HEK293 (cell line): Measurements from ENCODE around the gene NOVA2.

ENCODE experiments used
- CTCF ChIP-seq: fragments of 450-650 bp; formaldehyde crosslinking; IDR thresholded peaks from 2 replicates; pipeline ENCODE4 v1.5.1; 2016; ENCODE audit warnings: missing biosample characterization, missing genetic modification characterization
- PRDM6 ChIP-seq: fragments of 450-650 bp; formaldehyde crosslinking; IDR thresholded peaks from 2 replicates; pipeline ENCODE4 v1.5.1; 2017; ENCODE audit warnings: missing biosample characterization, missing genetic modification characterization
- SP2 ChIP-seq: fragments of 450-650 bp; formaldehyde crosslinking; IDR thresholded peaks from 2 replicates; pipeline ENCODE4 v1.5.1; 2016; ENCODE audit warnings: missing biosample characterization, missing genetic modification characterization
- ZNF155 ChIP-seq: fragments of 450-650 bp; formaldehyde crosslinking; IDR thresholded peaks from 2 replicates; pipeline ENCODE4 v1.5.1; 2016; ENCODE audit warnings: missing biosample characterization, missing genetic modification characterization
- ZNF184 ChIP-seq: fragments of 450-650 bp; IDR thresholded peaks from 2 replicates; pipeline ENCODE4 v1.5.1; 2018; ENCODE audit warnings: missing biosample characterization, mild to moderate bottlenecking, missing genetic modification characterization
- ZNF223 ChIP-seq: fragments of 450-650 bp; formaldehyde crosslinking; IDR thresholded peaks from 2 replicates; pipeline ENCODE4 v1.5.1; 2016; ENCODE audit warnings: missing biosample characterization, missing genetic modification characterization
- ZNF530 ChIP-seq: fragments of 450-650 bp; formaldehyde crosslinking; IDR thresholded peaks from 2 replicates; pipeline ENCODE4 v1.5.1; 2016; ENCODE audit warnings: low read depth, missing biosample characterization, missing genetic modification characterization
- ZNF791 ChIP-seq: fragments of 450-650 bp; formaldehyde crosslinking; IDR thresholded peaks from 2 replicates; pipeline ENCODE4 v1.5.1; 2016; ENCODE audit warnings: missing biosample characterization, missing genetic modification characterization

- TF ChIP-seq CTCF (tag by site-specific recombination), result no peak
- no peak for TF ChIP-seq ZNF791
- no peak for TF ChIP-seq ZNF223 (tag by site-specific recombination)
- no peak for TF ChIP-seq SP2 (tag by site-specific recombination)
- no peak for TF ChIP-seq PRDM6
- no peak for TF ChIP-seq ZNF155 (tag by site-specific recombination)
- TF ChIP-seq ZNF530 (tag by site-specific recombination), result no peak
- no peak for TF ChIP-seq ZNF184 (tag by site-specific recombination)
Observed at GRCh38 chr19:45934551-45935230, 39.0 kb downstream of the NOVA2 start.
